Rectal smooth muscle tissue (tissue), 1 donor: ENCODE data around the gene MORN1.

Experiments
- H3K27ac ChIP-seq: one replicate; pipeline ENCODE4 v1.7.0; 2013; ENCODE audit warnings: low read depth, low read length, inconsistent platforms
- H3K27me3 ChIP-seq: one replicate; pipeline ENCODE4 v1.7.0; 2013; ENCODE audit warnings: low read length; ENCODE audit not compliant: control insufficient read depth, insufficient read depth
- H3K36me3 ChIP-seq: one replicate; pipeline ENCODE4 v1.7.0; 2013; ENCODE audit warnings: low read length; ENCODE audit not compliant: control insufficient read depth, insufficient read depth
- H3K4me1 ChIP-seq: one replicate; pipeline ENCODE4 v1.7.0; 2013; ENCODE audit warnings: low read length; ENCODE audit not compliant: control insufficient read depth, insufficient read depth
- H3K4me3 ChIP-seq: one replicate; pipeline ENCODE4 v1.7.0; 2013; ENCODE audit warnings: low read length
- H3K9ac ChIP-seq: one replicate; pipeline ENCODE4 v1.7.0; 2013; ENCODE audit warnings: low read length

Gene MORN1

GRCh38 chr1:2408456-2408855 is 17.1 kb upstream of the MORN1 start:
- no peak overlapping the region for H3K9ac ChIP-seq
- peaks cover 18% of the 10 kb centered on the region for H3K36me3 ChIP-seq
- no peak overlapping the region for H3K4me3 ChIP-seq
- H3K27ac ChIP-seq = no peak overlapping the region
- peaks cover 6% of the 10 kb centered on the region for H3K4me1 ChIP-seq
- no peaks in the 10 kb centered on the region for H3K27me3 ChIP-seq

- H3K4me3 ChIP-seq = no peak overlapping the region
- H3K4me1 ChIP-seq = peaks cover 2% of the 10 kb centered on the region
- H3K36me3 ChIP-seq = peaks cover 23% of the 10 kb centered on the region
- no peak overlapping the region for H3K27ac ChIP-seq
- H3K9ac ChIP-seq = no peak overlapping the region
- no peaks in the 10 kb centered on the region for H3K27me3 ChIP-seq
Measured at GRCh38 chr1:2407991-2408275, 16.6 kb upstream of the MORN1 start.

GRCh38 chr1:2407166-2407990 is 16.0 kb upstream of the MORN1 start:
- Histone ChIP-seq H3K27me3 (no peaks in the 10 kb centered on the region), H3K9ac (no peak overlapping the region), H3K4me3 (no peak overlapping the region), H3K36me3 (peaks cover 27% of the 10 kb centered on the region), H3K4me1 (peaks cover 2% of the 10 kb centered on the region), H3K27ac (no peak overlapping the region)

- no peaks in the 10 kb centered on the region for H3K27me3 ChIP-seq
- no peaks in the 10 kb centered on the region for H3K4me1 ChIP-seq
- peaks cover 35% of the 10 kb centered on the region for H3K36me3 ChIP-seq
- no peak overlapping the region for H3K9ac ChIP-seq
- no peak overlapping the region for H3K27ac ChIP-seq
- H3K4me3 ChIP-seq = no peak overlapping the region
Measured at GRCh38 chr1:2406451-2407041, 15.2 kb upstream of the MORN1 start.

GRCh38 chr1:2405588-2406295 is 14.4 kb upstream of the MORN1 start:
- Histone ChIP-seq H3K4me3 (no peak overlapping the region), H3K9ac (no peak overlapping the region), H3K27ac (no peak overlapping the region), H3K4me1 (no peaks in the 10 kb centered on the region), H3K36me3 (peaks cover 35% of the 10 kb centered on the region), H3K27me3 (no peaks in the 10 kb centered on the region)

- Histone ChIP-seq H3K27me3 (no peaks in the 10 kb centered on the region), H3K4me3 (no peak overlapping the region), H3K36me3 (peaks cover 35% of the 10 kb centered on the region), H3K9ac (no peak overlapping the region), H3K27ac (no peak overlapping the region), H3K4me1 (no peaks in the 10 kb centered on the region)
Measured at GRCh38 chr1:2404890-2405511, 13.6 kb upstream of the MORN1 start.

- Histone ChIP-seq H3K27ac (no peak overlapping the region), H3K9ac (no peak overlapping the region), H3K4me3 (no peak overlapping the region), H3K27me3 (no peaks in the 10 kb centered on the region), H3K4me1 (no peaks in the 10 kb centered on the region), H3K36me3 (peaks cover 41% of the 10 kb centered on the region)
Measured at GRCh38 chr1:2404142-2404889, 13.0 kb upstream of the MORN1 start.

- Histone ChIP-seq H3K4me3 (no peak overlapping the region), H3K27ac (no peak overlapping the region), H3K9ac (no peak overlapping the region), H3K4me1 (no peaks in the 10 kb centered on the region), H3K36me3 (peaks cover 43% of the 10 kb centered on the region), H3K27me3 (no peaks in the 10 kb centered on the region)
Measured at GRCh38 chr1:2403273-2403672, 11.9 kb upstream of the MORN1 start.

- Histone ChIP-seq H3K4me1 (no peaks in the 10 kb centered on the region), H3K9ac (no peak overlapping the region), H3K4me3 (no peak overlapping the region), H3K27me3 (no peaks in the 10 kb centered on the region), H3K36me3 (peaks cover 43% of the 10 kb centered on the region), H3K27ac (no peak overlapping the region)
Measured at GRCh38 chr1:2402420-2402819, 11.1 kb upstream of the MORN1 start.

GRCh38 chr1:2400950-2401649 is 9.7 kb upstream of the MORN1 start:
- Histone ChIP-seq H3K36me3 (peaks cover 38% of the 10 kb centered on the region), H3K4me1 (no peaks in the 10 kb centered on the region), H3K9ac (no peak overlapping the region), H3K27ac (no peak overlapping the region), H3K4me3 (no peak overlapping the region), H3K27me3 (no peaks in the 10 kb centered on the region)

- Histone ChIP-seq H3K4me1 (no peaks in the 10 kb centered on the region), H3K9ac (no peak overlapping the region), H3K27ac (no peak overlapping the region), H3K4me3 (no peak overlapping the region), H3K36me3 (peaks cover 41% of the 10 kb centered on the region), H3K27me3 (no peaks in the 10 kb centered on the region)
Measured at GRCh38 chr1:2400576-2400909, 9.2 kb upstream of the MORN1 start.
